GM21381 (cell line): ENCODE data around the gene TM4SF4.

Source experiments
- ATAC-seq: cut with Tn5 transposase; IDR thresholded peaks from one replicate; pipeline ENCODE4 v1.9.1; 2021; ENCODE audit warnings: mild to moderate bottlenecking, moderate library complexity; ENCODE audit not compliant: unreplicated experiment

Gene TM4SF4

DNA sequence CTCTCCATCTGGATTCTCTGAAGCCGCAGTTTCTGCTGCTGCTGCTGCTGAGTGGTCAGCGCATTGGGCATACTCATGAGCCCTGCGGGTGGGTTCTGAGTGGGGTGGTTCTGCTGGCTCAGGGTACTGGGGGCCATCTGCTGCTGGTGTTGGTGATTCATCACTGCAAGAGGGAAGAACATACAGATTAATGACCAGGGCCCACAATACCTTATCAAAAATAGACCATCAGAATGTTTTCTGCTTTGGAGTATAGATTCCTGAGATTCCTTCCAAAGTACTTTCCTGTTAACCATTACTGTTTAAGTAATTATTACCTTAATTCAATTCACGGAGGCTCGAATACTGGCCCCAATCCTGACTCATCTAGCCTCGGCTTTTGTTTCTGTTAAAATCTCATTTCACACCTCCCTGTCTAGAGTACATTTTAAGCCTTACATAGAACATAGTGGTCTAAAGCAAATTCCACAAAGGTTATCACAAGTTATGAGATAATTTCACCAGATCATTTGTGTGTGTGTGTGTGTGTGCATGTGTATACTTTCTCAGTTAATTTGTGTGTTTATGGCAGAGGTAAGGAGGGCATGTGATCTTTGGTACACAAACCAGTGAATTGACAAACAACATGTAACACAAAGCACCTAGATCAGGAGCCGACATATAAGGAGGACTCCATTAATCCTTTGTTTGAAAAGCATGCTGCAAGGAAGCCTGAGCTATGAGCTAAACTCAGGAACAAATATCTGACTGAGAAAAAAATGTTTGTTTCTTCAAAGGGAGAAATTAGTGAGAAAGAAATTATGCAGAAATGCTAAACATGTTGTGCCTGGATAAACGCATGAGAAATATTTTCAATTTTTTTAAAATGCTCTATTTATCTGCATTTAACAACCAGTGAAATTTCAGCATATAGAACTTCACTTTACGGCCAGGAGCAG, 68.1 kb downstream of the TM4SF4 start:
- ATAC-seq, result no peak

DNA sequence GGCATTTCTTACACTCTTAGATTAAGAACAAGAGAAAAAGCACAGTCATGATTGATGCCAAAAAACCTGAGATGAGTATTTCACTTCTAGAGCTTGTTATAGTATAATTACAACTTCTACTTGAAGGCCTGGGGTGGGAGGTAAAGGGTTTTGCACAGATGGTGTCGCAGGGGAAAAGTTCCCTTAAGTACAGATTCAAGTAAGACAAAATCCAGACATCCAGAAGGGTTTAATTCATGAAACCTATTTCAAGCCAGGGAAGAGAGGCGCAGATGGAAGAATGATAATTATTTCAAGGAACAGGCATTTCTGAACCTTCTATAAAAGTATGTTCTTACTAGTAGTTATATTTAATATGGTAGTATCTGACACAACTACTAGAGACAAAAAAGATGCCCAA, 70.6 kb downstream of the TM4SF4 start:
- ATAC-seq, result no peak

DNA sequence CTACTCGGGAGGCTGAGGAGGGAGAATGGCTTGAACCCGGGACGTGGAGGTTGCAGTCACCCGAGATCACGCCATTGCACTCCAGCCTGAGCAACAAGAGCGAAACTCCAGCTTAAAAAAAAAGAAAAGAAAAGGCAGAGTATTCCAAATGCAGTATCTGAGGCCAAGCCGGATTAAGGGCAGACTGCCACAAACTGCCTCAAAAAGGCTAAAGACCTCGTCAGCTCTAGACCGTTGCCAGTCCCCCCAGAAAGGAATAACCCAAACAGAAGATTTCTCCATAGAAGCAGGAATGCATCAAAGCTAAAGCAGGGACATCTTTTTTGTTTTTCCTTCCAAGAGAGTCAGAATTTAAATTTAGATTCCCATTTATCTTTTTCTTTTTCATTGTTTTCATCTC, 72.9 kb downstream of the TM4SF4 start:
- no peak for ATAC-seq

DNA sequence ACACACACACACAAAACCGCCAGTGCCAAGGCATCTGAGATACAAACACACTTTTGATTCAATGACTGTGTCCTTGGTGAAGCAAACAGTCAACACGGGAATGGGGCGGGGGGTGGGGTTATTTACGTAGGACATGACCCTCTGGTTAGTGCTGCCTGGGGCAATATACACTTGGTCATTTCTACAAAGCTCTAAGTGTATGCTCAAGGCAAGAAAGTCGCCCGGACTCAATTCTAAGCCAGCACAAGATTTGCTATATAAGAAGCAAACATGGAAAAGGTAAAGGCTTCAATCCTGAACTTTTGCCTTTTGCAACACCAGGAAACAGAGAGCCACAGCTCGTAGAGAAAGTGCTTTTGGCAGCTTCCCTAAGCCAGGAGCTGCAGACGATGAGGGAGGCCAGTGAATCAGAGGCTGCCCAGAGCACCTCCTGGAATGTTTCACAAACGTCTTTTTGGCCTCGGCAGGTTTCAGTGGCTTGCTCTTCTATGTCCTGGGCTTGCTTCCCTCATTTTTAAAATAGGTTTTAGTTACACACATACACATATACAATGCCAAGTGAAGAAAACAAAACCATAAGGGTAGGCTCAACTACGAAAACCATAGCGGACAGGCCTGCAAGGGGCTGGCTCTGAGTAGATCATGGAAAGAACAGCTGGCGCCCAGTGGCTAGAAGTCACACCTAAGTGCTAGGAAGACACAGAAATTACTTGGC, 73.6 kb downstream of the TM4SF4 start:
- ATAC-seq, result no peak

DNA sequence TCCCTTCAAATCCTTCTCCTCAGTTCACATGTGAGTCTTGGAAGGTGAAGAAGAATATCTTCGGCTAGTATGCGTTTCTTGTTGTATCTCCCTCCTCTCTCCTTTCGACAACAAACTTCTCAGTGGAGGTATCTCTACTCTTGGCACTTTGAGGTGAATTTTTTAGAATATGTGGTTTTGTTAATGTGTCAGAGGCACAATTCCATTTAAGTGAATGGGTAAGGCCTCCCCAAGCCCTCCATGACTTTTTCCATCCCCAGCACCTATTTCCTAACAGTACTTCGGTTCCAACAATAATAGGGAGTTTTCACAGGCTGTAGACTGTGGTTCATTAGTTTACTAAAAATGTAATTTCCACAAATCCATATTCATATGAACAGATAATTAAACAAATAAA, 74.2 kb downstream of the TM4SF4 start:
- no peak for ATAC-seq

DNA sequence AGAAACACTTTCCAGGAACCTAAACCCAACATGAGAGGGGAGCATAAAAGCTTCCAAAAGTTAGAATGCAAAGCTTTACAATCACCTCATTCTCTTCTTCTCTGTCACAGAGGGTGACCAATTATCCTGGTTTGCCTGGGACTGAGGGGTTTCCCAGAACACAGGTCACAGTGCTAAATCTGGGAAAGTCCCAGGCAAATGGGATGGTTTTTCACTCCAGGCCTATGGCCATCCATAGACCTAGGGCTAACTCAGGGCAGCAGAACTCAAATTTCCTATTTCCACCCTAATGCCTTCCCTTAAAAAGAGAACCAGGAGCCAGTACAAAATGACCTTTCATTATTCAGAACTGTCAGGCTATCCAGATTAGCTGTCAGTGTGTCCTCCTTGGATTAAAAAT, 77.0 kb downstream of the TM4SF4 start:
- no peak for ATAC-seq

DNA sequence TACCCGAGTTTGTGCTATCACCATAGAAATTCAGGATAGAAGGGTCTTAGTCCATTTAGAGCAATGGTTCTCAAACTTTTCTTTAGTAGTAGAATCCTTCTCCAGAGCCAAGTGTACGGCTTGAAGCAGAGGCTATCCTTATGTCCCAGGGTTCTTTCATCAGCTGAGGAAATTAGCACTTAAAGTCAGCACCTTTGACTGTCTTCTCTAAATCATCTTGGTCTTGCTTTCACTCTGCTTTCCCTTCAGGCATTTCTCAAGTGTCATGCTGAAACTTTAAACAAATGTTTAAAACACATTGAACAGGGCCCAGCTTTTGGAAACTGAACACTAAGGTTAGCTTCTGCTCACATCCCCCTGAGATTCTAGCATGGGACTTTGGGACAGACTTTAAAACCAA, 78.2 kb downstream of the TM4SF4 start:
- ATAC-seq, result no peak
